Loucy (cell line): ENCODE measurements around the gene NOX5.

Experiments
- H2AFZ ChIP-seq: fragments of 200-600 bp; sonication (generic); 2 replicates; pipeline ENCODE4 v1.6.0; 2016; ENCODE audit warnings: antibody characterized with exemption, mild to moderate bottlenecking, low read length, moderate library complexity
- H3F3A ChIP-seq: fragments of 200-600 bp; 2 replicates; pipeline ENCODE4 v1.6.0; 2016; ENCODE audit warnings: antibody characterized with exemption, low read depth, mild to moderate bottlenecking
- H3K27me3 ChIP-seq: fragments of 200-600 bp; sonication (generic); 2 replicates; pipeline ENCODE4 v1.6.1; 2014; ENCODE audit warnings: low read length, mild to moderate bottlenecking; ENCODE audit not compliant: insufficient read depth, poor library complexity, severe bottlenecking
- H3K36me3 ChIP-seq: fragments of 200-600 bp; sonication (generic); 2 replicates; pipeline ENCODE4 v1.6.1; 2016; ENCODE audit warnings: low read length; ENCODE audit not compliant: insufficient read depth
- H3K4me1 ChIP-seq: fragments of 200-600 bp; sonication (generic); 2 replicates; pipeline ENCODE4 v1.5.1; 2014; ENCODE audit warnings: low read length, mild to moderate bottlenecking; ENCODE audit not compliant: insufficient read depth, poor library complexity, severe bottlenecking
- H3K4me2 ChIP-seq: fragments of 200-600 bp; sonication (generic); 2 replicates; pipeline ENCODE4 v1.6.0; 2014; ENCODE audit warnings: antibody characterized with exemption, low read length, low read depth, mild to moderate bottlenecking; ENCODE audit not compliant: poor library complexity, severe bottlenecking
- H3K4me3 ChIP-seq: fragments of 200-600 bp; sonication (generic); 2 replicates; pipeline ENCODE4 v1.5.1; 2014; ENCODE audit warnings: low read length, mild to moderate bottlenecking, mixed read lengths; ENCODE audit not compliant: poor library complexity, severe bottlenecking
- H3K79me2 ChIP-seq: fragments of 200-600 bp; sonication (generic); 2 replicates; pipeline ENCODE4 v1.6.1; 2014; ENCODE audit warnings: low read length; ENCODE audit not compliant: insufficient read depth
- H3K9ac ChIP-seq: fragments of 200-600 bp; sonication (generic); 2 replicates; pipeline ENCODE4 v1.6.0; 2014; ENCODE audit warnings: mild to moderate bottlenecking, low read depth, low read length, moderate library complexity; ENCODE audit not compliant: poor library complexity, severe bottlenecking
- H3K9me2 ChIP-seq: fragments of 200-600 bp; sonication (generic); replicated peaks from 2 replicates; pipeline ENCODE4 v1.6.1; 2016; ENCODE audit warnings: low read depth, low read length, mixed read lengths
- H3K9me3 ChIP-seq: fragments of 200-600 bp; sonication (generic); 2 replicates; pipeline ENCODE4 v1.6.1; 2014; ENCODE audit warnings: mild to moderate bottlenecking, antibody characterized with exemption, low read length, low read depth; ENCODE audit not compliant: insufficient read depth
- H4K20me1 ChIP-seq: fragments of 200-600 bp; sonication (generic); 2 replicates; pipeline ENCODE4 v1.6.0; 2014; ENCODE audit warnings: antibody characterized with exemption, low read length, mild to moderate bottlenecking; ENCODE audit not compliant: insufficient read depth, poor library complexity, severe bottlenecking
- CTCF ChIP-seq: fragments of 200-600 bp; sonication (generic); conservative IDR thresholded peaks from 2 replicates; pipeline ENCODE4 v1.5.1; 2014; ENCODE audit warnings: mild to moderate bottlenecking, antibody characterized with exemption, low read length
- EZH2phosphoT487 ChIP-seq: fragments of 200-600 bp; IDR thresholded peaks from 2 replicates; pipeline ENCODE4 v1.6.1; 2018; ENCODE audit warnings: antibody characterized with exemption, mild to moderate bottlenecking, moderate library complexity, borderline replicate concordance

The NOX5 gene

GRCh38 chr15:69071260-69071659, 56.8 kb downstream of the NOX5 start:
- no peaks in the 10 kb centered on the region for H3K4me1 ChIP-seq
- H4K20me1 ChIP-seq: no peaks in the 10 kb centered on the region
- no peak overlapping the region for H3K4me3 ChIP-seq
- H3K9me2 ChIP-seq: no peaks in the 10 kb centered on the region
- H3F3A ChIP-seq: no peaks in the 10 kb centered on the region
- H3K9me3 ChIP-seq: no peaks in the 10 kb centered on the region
- no peak overlapping the region for H3K9ac ChIP-seq
- H2AFZ ChIP-seq: no peak overlapping the region
- H3K79me2 ChIP-seq: no peaks in the 10 kb centered on the region
- H3K27me3 ChIP-seq: no peaks in the 10 kb centered on the region
- H3K4me2 ChIP-seq: no peak overlapping the region
- TF ChIP-seq CTCF (no peak), EZH2phosphoT487 (no peak)
- H3K36me3 ChIP-seq: no peaks in the 10 kb centered on the region

GRCh38 chr15:69072906-69073305, 58.4 kb downstream of the NOX5 start:
- H3K9ac ChIP-seq: no peak overlapping the region
- H3K9me2 ChIP-seq: no peaks in the 10 kb centered on the region
- no peaks in the 10 kb centered on the region for H3K79me2 ChIP-seq
- H3F3A ChIP-seq: no peaks in the 10 kb centered on the region
- no peaks in the 10 kb centered on the region for H3K9me3 ChIP-seq
- no peaks in the 10 kb centered on the region for H3K36me3 ChIP-seq
- H3K4me1 ChIP-seq: no peaks in the 10 kb centered on the region
- TF ChIP-seq EZH2phosphoT487 (no peak), CTCF (no peak)
- H4K20me1 ChIP-seq: no peaks in the 10 kb centered on the region
- H3K27me3 ChIP-seq: no peaks in the 10 kb centered on the region
- no peak overlapping the region for H2AFZ ChIP-seq
- H3K4me3 ChIP-seq: no peak overlapping the region
- no peak overlapping the region for H3K4me2 ChIP-seq

- H3K9me2 ChIP-seq: no peaks in the 10 kb centered on the region
- H3K4me2 ChIP-seq: no peak overlapping the region
- TF ChIP-seq EZH2phosphoT487: no peak
- TF ChIP-seq CTCF: no peak
- no peaks in the 10 kb centered on the region for H3K9me3 ChIP-seq
- no peaks in the 10 kb centered on the region for H4K20me1 ChIP-seq
- no peaks in the 10 kb centered on the region for H3K79me2 ChIP-seq
- H3K4me1 ChIP-seq: no peaks in the 10 kb centered on the region
- H3K9ac ChIP-seq: no peak overlapping the region
- H3K4me3 ChIP-seq: no peak overlapping the region
- no peak overlapping the region for H2AFZ ChIP-seq
- no peaks in the 10 kb centered on the region for H3K36me3 ChIP-seq
- H3F3A ChIP-seq: no peaks in the 10 kb centered on the region
- no peaks in the 10 kb centered on the region for H3K27me3 ChIP-seq
Observed at GRCh38 chr15:69074001-69074842, 59.7 kb downstream of the NOX5 start.
